OCI-LY3 (cell line): ENCODE measurements around the gene HPS5.
A peak's percentile ranks its signal among the peaks of the same experiment; 100 is the strongest.

ENCODE experiments used
- H2AFZ ChIP-seq: fragments of 200-600, 300-600 bp; shearing (Covaris generic); 2 replicates; pipeline ENCODE4 v1.6.0; 2014; ENCODE audit warnings: antibody characterized with exemption, low read depth, low read length
- H3K27ac ChIP-seq: fragments of 200-600, 300-600 bp; sonication (generic); 2 replicates; pipeline ENCODE4 v1.5.1; 2014; ENCODE audit warnings: mild to moderate bottlenecking, low read length, moderate library complexity, mixed read lengths
- H3K27me3 ChIP-seq: fragments of 200-600, 300-600 bp; sonication (generic); 2 replicates; pipeline ENCODE4 v1.6.1; 2014; ENCODE audit warnings: low read depth, low read length, mixed read lengths
- H3K36me3 ChIP-seq: fragments of 200-600, 300-600 bp; sonication (generic); replicated peaks from 2 replicates; pipeline ENCODE3; 2014; ENCODE audit warnings: low read depth, low read length, mixed read lengths
- H3K4me1 ChIP-seq: fragments of 300-600, 200-600 bp; sonication (generic); 2 replicates; pipeline ENCODE4 v1.6.1; 2014; ENCODE audit warnings: low read length, mixed read lengths
- H3K4me2 ChIP-seq: fragments of 200-600, 300-600 bp; sonication (generic); 2 replicates; pipeline ENCODE4 v1.6.1; 2014; ENCODE audit warnings: low read length, mixed read lengths
- H3K4me3 ChIP-seq: fragments of 300-600, 200-600 bp; sonication (generic); 2 replicates; pipeline ENCODE4 v1.5.1; 2014; ENCODE audit warnings: antibody characterized with exemption, mild to moderate bottlenecking, low read length, moderate library complexity
- H3K79me2 ChIP-seq: fragments of 300-600, 200-600 bp; shearing (Covaris generic); 2 replicates; pipeline ENCODE4 v1.6.1; 2014; ENCODE audit warnings: mild to moderate bottlenecking, low read length, mixed read lengths
- H3K9ac ChIP-seq: fragments of 300-600, 200-600 bp; shearing (Covaris generic); 2 replicates; pipeline ENCODE4 v1.6.0; 2014; ENCODE audit warnings: mild to moderate bottlenecking, low read length, moderate library complexity
- H3K9me3 ChIP-seq: fragments of 200-600, 300-600 bp; shearing (Covaris generic); 2 replicates; pipeline ENCODE4 v1.6.1; 2014; ENCODE audit warnings: low read length, mixed read lengths; ENCODE audit not compliant: insufficient read depth
- H4K20me1 ChIP-seq: fragments of 200-600, 300-600 bp; sonication (generic); 2 replicates; pipeline ENCODE4 v1.6.1; 2016; ENCODE audit warnings: low read length, mixed read lengths; ENCODE audit not compliant: insufficient read depth
- CTCF ChIP-seq: fragments of 200-600, 300-600 bp; sonication (generic); IDR thresholded peaks from 2 replicates; pipeline ENCODE4 v1.5.1; 2014; ENCODE audit warnings: antibody characterized with exemption, low read length, low read depth
- EZH2phosphoT487 ChIP-seq: fragments of 200-600 bp; shearing (Covaris generic); IDR thresholded peaks from 2 replicates; pipeline ENCODE4 v1.6.1; 2018; ENCODE audit warnings: antibody characterized with exemption, mixed run types, low read depth

The HPS5 gene

GRCh38 chr11:18229501-18229900 lies 92.4 kb downstream of the HPS5 start:
- 0 out of 2 replicates have a peak overlapping the region, but pooled peaks have one; percentile 30 for H2AFZ ChIP-seq

More at GRCh38 chr11:18229501-18229900, 92.4 kb downstream of the HPS5 start:
- Histone ChIP-seq H3K27ac (peak overlapping the region; percentile 84), H3K36me3 (no peaks in the 10 kb centered on the region), H3K27me3 (no peaks in the 10 kb centered on the region), H3K79me2 (no peaks in the 10 kb centered on the region), H4K20me1 (no peaks in the 10 kb centered on the region), H3K9ac (peak overlapping the region; percentile 27; the same call in 1 of the 2 replicates), H3K4me3 (peak overlapping the region; percentile 25; the same call in 1 of the 2 replicates), H3K4me1 (peaks cover 38% of the 10 kb centered on the region), H3K4me2 (peak overlapping the region; percentile 74), H3K9me3 (no peaks in the 10 kb centered on the region)
- TF ChIP-seq EZH2phosphoT487 (no peak), CTCF (no peak)
